GM19372 (cell line): Measurements from ENCODE around the gene ZNF362.

ENCODE experiments used
- ATAC-seq: cut with Tn5 transposase; IDR thresholded peaks from one replicate; pipeline ENCODE4 v1.9.1; 2021; ENCODE audit warnings: mild to moderate bottlenecking, low read depth, moderate library complexity; ENCODE audit not compliant: unreplicated experiment

Gene ZNF362

DNA sequence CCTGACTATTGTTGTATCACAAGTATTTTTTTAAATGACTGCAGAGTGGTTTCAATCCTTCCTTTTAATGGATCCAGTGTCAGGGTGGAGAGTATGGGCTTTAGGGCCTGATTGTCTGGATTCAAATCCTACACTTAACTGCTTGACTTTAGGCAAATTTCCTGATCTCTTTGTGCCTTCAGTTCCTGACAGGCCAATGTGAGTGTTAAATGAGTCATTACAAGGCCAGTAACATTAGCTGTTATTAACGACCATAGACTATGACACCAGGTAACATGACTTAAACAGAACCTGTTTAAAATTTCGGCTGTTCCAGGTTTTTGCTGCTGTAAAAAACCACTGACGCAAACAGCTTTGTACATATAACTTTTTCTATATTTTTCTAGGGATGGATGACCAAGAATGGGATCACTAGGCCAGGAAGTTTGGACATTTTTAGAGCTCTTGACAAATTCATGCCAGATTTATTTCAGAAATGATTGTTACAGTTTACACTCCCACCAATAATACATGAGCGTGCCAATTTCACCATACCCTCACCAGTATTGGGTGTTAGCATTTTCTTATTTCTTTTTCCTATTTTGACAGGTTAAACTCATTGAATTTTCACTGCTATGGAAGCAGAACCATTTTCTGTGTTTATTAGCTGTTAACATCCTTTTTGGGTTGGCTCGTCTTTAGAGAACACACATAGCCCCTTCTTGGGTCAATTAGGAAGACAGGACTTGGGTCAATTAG lies 11.3 kb downstream of the ZNF362 start:
- no peak for ATAC-seq

DNA sequence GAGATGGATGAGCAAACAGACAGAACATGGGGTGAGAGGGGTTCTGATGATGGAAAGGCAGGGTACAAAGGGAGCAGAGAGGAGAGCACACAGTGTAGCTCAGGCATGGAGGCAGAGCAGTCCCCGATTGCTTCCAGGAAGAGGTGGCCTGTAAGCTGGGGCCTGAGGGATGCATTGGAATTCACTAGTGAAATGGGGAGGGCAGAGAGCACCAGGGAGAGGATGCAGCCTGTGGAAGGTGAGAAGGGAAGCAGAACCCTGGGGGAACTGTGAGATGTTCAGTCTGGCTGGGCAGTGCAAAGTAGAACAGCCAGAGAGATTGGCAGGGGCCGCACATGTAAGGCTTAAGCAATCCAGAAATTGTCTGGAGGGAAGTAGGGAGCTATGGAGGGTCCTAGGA lies 12.2 kb downstream of the ZNF362 start:
- ATAC-seq, result no peak

DNA sequence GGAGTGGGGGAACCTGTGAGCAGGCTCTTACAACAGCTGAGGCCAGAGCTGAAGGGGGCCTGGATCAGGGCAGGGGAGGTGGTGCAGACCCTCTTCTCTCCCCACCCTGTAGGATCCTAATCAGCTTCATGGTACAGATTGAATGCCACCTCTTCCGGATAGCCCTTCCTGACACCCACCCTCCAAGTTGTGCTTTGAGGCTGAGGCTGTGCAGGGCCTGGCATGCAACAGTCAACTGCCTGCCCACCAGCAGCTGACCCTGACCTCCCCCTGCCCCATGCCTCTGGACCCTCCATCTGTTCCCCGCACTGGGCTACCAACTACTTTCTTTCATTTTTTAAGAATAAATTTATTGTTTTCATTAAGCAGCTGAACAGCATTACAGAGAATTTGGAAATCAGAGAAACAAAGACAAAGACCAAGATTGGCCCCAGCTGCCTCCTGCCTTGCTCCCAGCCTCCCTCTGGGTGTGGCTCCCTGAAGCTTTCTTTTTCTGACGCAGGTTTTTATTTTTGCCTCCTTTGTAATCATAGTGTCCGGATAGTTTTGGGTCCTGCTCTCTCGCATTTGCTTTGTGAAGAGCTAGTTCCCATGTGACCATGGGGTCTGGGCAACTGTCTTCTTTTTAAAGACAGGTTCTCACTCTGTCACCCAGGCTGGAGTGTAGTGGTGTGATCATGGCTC lies 12.8 kb downstream of the ZNF362 start:
- ATAC-seq, result no peak

DNA sequence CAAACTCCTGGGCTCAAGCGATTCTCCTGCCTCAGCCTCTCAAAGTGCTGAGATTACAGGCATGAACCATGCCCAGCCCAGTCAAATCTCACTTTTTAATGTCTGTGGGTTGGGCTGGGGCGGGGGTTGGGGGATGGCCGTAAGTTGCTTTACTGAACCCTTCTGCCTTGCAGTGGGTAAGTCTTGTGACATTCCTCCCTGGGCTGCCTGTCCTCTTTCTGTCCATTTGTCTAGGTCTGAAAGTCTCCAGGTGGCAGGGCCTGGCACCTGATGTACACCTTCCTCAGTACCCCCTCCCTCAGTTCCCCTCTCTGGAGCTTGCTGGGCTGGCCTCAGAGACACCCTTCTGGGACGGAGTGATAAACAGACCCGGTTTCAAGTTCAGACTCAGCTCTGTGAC lies 13.3 kb downstream of the ZNF362 start:
- ATAC-seq, result no peak

DNA sequence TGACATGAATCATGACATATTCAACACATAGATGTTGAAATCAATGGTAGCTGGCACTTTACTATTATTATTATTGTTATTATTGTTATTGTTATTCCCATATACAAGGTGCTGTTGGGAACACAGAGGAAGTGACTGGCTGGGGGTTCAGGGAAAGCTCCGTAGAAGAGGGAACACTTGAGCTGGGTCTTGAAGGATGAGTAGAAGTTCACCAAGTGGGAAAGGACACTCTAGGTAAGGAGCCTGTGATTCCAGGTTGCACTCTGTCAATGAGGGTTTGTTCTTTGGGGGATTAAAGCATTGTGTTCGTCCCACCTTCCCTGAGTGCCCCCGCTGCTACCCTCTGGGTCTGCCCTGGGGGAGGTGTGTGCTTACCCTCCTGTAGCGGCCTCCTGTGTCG lies 14.1 kb downstream of the ZNF362 start:
- no peak for ATAC-seq

DNA sequence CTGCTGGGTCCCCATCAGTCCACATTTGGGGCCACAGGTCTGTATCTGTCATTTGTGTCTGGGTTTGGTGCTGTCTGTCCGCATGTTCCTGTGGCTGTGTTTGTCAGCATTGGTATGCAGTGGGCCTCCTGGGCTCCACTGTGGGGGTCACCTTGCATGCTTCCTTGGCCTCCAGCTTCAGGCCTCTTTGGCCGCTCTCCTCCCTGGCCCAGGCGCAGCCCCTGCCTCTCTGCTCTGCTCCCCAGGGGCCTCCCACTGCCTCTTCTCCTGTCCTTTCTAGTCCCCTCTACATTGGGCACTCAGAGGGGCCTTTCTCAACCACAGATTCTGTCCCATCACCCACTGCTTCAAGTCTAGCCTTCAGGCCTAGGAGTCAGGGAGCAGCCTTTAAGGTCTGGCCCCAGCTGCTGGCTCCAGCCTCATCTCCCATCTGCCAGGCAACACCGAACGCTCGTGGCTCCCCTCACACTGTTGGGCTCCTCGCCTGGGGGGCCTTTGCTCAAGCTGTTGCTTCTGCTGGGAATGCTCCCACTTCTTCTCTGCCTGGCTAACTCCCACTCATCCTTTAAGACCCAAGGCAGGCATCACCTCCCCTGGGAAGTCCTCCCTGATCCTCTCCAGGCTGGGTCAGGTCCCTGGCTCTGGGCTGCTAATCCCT lies 14.6 kb downstream of the ZNF362 start:
- ATAC-seq, result no peak

DNA sequence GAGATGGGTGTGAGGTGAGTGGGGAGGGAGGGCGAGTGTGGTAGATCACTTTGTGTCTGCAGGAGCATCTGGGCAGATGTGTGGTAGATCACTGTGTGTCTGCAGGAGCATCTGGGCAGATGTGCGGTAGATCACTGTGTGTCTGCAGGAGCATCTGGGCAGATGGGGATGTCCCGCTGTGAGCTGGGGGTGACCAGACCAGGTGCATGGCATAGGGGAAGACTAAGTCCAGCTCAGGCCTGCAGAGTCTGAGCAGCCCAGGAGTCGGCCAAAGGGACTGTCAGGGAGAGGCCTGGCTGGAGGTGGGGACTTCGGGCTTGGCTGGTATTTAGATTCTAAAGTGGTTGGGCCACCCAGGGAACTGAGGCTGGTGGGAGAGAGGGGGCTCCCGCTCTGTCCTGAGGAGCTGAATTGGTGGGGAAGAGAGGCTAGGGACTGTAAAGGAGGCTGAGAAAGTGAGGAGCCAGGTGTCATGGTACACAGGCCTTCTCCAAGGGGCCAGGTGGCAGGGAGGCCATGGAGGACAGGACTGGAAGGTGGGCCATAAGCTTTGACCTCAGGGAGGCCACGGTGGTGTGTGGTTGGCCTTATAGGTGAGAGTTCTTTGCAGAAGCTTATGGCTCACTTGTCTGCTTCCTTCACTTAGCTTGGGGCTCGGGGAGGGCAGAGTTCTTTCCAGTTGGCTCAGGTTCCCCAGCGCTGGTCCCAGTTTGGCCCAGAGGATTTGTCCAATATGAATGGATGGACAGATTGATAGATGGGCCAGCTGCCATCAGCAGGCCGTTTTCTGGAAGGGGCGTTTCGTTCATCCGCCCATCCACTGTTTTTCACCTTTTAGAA lies 15.6 kb downstream of the ZNF362 start:
- ATAC-seq, result no peak

DNA sequence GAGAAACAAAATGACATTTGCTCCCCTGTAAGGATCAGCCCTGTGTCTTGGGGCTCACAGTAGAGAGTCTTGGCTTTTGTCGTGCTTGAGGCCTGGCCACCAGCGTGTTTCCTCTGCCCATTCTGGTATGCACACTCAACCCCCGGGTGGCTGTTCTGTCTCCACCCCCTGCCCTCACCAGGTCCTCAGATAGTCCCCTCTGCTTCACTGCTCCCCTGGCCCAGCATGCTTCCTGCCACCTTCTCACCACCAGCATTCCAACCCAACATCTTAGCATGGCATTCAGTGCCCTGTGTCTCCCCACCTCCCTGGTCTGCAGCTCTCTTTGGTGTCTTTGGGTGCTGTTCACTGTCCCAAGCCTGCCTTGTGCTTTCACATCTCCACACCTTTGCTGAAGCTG lies 16.2 kb downstream of the ZNF362 start:
- ATAC-seq, result no peak

DNA sequence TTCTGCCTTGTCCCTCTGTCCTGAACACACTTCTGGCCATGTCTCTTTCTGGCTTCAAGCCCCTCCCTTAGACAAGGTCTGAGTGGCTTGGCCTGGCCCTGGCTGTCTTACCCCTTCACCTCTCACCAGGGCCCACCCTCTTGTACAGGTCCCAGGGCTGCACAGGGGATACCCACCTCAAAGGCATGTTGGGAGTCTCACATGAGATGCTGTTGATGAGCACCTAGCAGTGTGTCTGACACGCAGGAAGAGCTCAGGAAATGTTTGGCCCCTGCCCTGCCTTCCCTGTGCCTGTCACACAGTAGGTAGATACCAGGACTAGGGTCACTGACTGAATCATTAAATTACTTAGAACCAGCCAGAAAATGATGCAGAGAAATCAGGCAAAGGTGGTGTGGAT lies 16.6 kb downstream of the ZNF362 start:
- no peak for ATAC-seq

DNA sequence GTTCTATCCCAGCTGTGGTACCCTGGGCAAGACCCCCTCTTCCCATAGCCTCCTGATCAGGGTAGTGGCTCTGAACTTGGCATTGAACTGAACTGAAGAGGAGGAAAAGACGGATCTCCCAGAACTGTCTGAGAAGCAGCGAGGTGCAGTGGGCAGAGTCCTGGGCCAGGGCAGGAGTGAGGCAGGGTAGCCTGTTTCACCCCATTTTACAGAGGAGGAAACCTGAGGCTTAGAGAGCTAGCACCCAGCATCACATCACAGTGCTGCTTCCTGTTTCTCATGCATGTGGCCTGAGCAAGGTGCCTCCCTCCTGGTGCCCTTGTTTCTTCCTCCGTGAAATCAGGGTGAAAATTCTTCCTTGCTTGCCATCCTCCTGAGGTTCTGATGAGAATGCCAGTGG lies 17.1 kb downstream of the ZNF362 start:
- no peak for ATAC-seq

DNA sequence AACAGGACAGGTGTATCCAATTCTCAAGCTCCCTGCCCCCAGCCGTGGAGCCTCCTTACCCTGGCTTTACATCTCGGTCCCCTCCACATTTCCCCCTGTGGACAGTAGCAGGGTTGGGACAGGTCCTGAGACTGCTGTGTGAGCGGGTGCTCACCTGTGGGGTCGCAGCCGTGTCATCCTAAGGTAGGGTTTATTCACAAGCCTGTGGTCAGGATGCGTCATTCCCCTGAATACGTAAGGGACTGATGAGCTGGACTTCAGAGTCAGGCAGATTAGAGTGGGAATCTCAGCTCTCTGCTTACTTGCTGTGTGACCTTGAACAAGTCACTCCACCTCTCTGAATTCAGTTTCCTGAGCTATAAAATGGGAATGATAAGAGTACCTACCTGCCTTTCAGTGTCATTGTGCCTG lies 17.7 kb downstream of the ZNF362 start:
- no peak for ATAC-seq

DNA sequence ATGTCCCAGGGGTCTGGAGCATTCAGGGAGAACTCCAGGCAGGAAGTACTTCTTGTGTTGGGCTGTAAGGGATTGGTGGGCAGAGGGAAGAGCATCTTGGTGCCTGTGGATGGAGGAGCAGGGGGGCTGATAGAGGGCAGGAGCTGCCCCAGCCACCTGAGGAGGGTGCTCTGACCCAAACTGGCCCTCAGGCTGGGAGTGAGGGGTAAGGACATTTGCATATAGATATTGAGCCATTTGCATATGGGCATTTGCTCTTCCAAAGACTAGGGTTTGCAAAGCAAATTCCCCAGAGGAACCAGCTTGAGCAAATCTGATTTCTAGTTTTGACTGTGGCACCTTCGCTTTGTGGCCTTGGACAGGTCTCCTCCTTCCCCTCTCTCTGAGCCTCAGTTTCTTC lies 18.2 kb downstream of the ZNF362 start:
- no peak for ATAC-seq

DNA sequence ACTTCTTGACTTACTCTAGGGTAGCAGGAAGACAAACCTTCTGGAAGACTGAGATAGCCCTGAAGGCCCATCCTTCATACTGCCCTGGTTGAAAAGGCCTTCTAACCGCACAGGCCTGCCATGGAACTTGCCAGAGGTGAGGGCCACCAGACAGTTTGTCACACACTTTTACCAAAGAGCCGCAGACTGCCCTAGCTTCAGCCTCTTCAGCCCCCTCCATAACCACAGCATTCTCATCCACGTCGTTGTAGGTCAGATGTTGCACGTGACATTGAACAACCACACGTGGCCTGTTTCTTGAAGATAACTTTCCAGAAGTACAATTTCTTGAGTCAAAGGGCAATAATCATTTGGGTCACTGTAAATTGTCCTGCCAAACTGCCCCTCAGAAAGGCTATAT lies 18.9 kb downstream of the ZNF362 start:
- ATAC-seq, result no peak

DNA sequence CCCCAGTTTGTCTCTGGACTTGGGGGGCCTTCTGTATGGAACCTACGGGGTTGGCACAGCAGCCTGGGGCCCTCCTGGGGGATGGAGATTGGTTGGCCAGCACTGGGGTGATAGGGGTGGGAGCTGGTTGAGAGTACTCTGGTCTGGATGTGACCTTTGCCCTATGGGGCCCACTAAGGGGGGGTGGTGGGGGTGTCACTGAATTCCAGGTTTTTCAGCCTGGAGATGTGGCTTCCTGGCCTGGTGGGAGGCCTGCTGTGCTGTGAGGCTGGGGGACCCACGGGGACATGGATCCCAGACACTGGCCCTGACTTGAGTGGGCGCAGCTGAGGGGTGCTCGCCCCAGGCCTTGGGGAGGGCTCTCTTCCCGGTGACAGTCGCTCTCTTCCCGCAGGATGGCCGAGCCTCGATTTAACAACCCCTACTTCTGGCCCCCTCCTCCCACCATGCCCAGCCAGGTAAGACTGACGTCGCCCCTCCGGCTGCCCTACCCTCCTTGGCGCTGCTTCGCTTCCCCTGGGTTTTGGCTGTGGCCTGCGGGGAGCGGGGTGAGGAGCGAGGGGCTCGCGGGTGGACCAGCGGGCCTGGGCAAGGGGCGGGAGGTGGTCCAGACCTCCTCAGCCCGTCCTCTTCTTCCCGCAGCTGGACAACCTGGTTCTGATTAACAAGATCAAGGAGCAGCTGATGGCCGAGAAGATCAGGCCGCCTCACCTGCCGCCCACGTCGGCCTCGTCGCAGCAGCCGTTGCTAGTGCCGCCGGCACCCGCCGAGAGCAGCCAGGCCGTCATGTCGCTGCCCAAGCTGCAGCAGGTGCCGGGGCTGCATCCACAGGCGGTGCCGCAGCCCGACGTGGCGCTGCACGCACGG lies 19.6 kb downstream of the ZNF362 start:
- ATAC-seq, result no peak

DNA sequence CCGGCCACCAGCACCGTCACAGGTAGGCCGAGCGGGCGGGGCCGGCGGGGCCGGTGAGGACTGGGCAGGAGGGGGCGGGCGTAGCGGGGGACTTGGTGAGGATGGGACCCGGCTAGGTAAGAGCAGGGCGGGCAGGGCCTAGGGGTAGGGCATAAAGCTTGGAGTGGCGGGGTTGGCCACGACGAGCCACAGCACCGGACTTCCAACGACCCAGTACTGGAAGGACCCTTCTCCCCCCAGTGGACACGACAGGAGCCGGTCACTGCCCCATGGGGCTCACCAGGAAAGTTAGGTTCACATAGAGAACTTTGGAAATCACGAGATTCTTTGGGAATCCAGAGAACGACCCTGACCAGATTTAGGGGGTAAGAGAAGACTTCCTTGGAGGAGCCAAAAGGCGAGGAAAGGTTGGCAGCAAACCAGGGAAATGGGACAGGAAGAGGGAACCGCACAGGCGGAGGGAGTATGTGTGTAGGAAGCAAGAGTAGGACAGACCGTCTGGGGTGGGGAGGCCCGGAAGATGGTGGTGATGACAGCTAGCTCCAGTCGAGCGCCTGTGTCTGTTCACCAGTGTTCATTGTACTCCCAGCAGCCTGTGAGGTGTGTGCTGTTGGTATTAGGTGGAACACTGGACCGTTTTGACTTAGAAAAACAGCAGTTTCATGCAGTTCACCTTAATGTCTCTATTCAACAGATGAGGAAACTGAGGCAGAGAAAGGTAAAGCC lies 20.4 kb downstream of the ZNF362 start:
- no peak for ATAC-seq

DNA sequence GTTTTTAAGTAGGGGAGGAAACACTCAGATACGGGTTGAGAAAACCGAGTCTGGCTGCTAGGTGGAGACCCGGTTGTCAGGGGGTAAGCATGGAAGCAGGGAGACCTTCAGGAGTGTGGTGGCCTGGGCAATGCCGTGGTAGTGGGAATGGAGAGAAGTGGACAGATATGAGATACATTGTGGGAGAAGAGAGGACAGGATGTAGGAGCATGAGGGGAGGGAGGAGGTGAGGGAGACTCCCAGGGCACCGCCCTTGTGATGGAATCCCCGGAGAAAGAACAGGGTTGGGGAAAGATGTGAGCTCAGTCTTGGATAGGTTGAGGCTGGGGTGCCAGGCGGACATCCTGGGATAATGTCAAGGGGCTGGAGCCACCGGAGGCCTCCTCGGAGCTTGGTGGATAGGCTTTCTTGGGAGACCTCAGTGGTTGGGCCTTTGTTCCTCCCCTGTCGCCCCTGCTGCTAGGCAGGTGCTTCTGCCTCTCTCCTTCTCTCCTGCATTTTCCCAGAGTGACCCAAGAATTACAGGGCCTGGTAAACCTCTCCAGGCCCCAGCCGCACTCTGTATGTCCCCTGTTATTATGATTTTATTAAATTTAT lies 21.3 kb downstream of the ZNF362 start:
- ATAC-seq, result no peak

DNA sequence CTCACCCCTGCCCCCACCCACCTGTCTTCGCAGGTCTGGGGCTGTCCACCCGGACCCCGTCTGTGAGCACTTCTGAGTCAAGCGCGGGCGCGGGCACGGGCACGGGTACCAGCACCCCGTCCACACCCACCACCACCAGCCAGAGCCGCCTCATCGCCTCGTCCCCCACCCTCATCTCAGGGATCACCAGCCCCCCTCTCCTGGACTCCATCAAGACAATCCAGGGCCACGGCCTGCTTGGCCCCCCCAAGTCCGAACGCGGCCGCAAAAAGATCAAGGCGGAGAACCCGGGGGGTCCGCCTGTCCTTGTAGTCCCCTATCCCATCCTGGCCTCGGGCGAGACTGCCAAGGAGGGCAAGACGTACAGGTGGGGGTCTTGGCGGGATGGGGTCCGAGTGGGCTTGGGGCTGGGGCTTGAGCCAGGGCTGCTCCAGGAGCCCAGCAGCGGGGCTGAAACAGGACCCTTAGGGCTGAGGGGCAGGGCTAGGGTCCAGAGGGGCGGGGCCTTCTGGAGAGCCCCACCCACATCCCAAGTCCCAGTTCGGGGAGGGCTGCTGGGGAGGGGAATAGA lies 23.9 kb downstream of the ZNF362 start:
- ATAC-seq, result no peak

DNA sequence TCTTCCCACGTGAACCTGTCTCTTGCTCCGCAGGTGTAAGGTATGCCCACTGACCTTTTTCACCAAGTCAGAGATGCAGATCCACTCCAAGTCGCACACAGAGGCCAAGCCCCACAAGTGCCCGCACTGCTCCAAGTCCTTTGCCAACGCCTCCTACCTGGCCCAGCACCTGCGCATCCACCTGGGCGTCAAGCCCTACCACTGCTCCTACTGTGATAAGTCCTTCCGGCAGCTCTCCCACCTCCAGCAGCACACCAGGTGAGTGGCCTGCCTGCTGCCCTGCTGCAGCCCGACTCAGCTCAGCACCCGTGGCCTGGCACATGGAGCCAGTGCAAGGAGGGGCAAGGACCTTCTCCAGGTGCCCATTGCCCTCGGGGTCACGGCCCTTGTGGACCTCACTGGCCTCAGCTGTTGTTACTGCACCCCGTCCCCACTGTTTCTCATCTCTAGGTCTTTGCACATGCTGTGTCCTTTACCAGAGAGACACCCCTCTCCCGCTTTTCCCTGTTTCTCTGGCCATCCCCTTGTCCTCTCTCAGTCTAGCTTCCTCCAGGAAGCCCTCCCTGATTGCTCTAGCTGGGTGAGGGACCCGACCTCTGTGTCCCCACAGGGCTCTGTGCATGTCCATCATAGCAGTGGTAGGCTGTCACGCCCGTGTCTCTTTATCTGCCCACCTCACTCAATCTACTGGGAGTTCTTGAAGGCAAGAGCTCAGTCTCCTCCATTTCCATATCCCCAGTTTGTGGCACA lies 25.4 kb downstream of the ZNF362 start:
- ATAC-seq, result no peak
